ENCODE data around the gene SLC36A1. TPM values are rescaled to one million over a fixed set of nuclear protein-coding genes. Genes with fewer than 3 reads are reported as not detected.
"Not testable (repeated sequence)": the region's sequence is repeated elsewhere in the genome, so short reads cannot be mapped to it uniquely, and the experiment has no call there.

The SLC36A1 gene
- total RNA-seq, 1 donor from 2014 or later: 7.9 TPM

GRCh38 chr5:151499501-151500035, 52.2 kb downstream of the SLC36A1 start:
- H3K27ac Mint-ChIP-seq: no peak overlapping the region

GRCh38 chr5:151504006-151504405, 56.6 kb downstream of the SLC36A1 start:
- Mint-ChIP-seq H3K9me3 (no peaks in the 10 kb centered on the region), H3K27me3 (ENCODE audit: insufficient read depth) (no peaks in the 10 kb centered on the region), H3K4me3 (no peak overlapping the region), H3K36me3 (ENCODE audit: low read depth) (no peaks in the 10 kb centered on the region), H3K4me1 (ENCODE audit: low read depth) (peaks cover 6% of the 10 kb centered on the region), H3K27ac (no peak overlapping the region)
- DNase-seq (ENCODE audit: low spot score): no peak
- intact Hi-C loops (cut with micrococcal nuclease): loop anchor here (5.0 kb wide), 1 partner anchor 187 kb away; no protein-coding TSS in a partner anchor

More at GRCh38 chr5:151499501-151500035, 52.2 kb downstream of the SLC36A1 start:
- Mint-ChIP-seq H3K4me1 (ENCODE audit: low read depth) (peaks cover 6% of the 10 kb centered on the region), H3K27me3 (ENCODE audit: insufficient read depth) (no peaks in the 10 kb centered on the region), H3K4me3 (no peak overlapping the region), H3K36me3 (ENCODE audit: low read depth) (no peaks in the 10 kb centered on the region), H3K9me3 (no peaks in the 10 kb centered on the region)
- no peak for DNase-seq (ENCODE audit: low spot score)
- intact Hi-C loops (cut with micrococcal nuclease): loop anchor here (1.0 to 5.0 kb wide), 5 partner anchors 24 to 247 kb away; partner anchors contain the start of genes GM2A and SLC36A1

GRCh38 chr5:151508308-151508707, 60.9 kb downstream of the SLC36A1 start:
- intact Hi-C loops (cut with micrococcal nuclease); H3K4me1 Mint-ChIP-seq (ENCODE audit: low read depth); H3K36me3 Mint-ChIP-seq (ENCODE audit: low read depth): not testable (repeated sequence)

GRCh38 chr5:151509231-151509630, 61.8 kb downstream of the SLC36A1 start:
- no peak overlapping the region for H3K4me3 Mint-ChIP-seq
- H3K27me3 Mint-ChIP-seq (ENCODE audit: insufficient read depth): no peaks in the 10 kb centered on the region
- intact Hi-C loops (cut with micrococcal nuclease): no loop called here
- H3K36me3 Mint-ChIP-seq (ENCODE audit: low read depth): no peaks in the 10 kb centered on the region
- DNase-seq (ENCODE audit: low spot score): no peak
- no peak overlapping the region for H3K27ac Mint-ChIP-seq
- H3K4me1 Mint-ChIP-seq (ENCODE audit: low read depth): no peaks in the 10 kb centered on the region
- H3K9me3 Mint-ChIP-seq: no peaks in the 10 kb centered on the region

More at GRCh38 chr5:151508308-151508707, 60.9 kb downstream of the SLC36A1 start:
- H3K27me3 Mint-ChIP-seq (ENCODE audit: insufficient read depth); DNase-seq (ENCODE audit: low spot score); H3K9me3 Mint-ChIP-seq; H3K4me3 Mint-ChIP-seq; H3K27ac Mint-ChIP-seq: not testable (repeated sequence)

GRCh38 chr5:151509836-151510235, 62.4 kb downstream of the SLC36A1 start:
- Mint-ChIP-seq H3K4me1 (ENCODE audit: low read depth) (no peaks in the 10 kb centered on the region), H3K36me3 (ENCODE audit: low read depth) (no peaks in the 10 kb centered on the region), H3K4me3 (no peak overlapping the region), H3K27me3 (ENCODE audit: insufficient read depth) (no peaks in the 10 kb centered on the region), H3K27ac (no peak overlapping the region), H3K9me3 (no peaks in the 10 kb centered on the region)
- no peak for DNase-seq (ENCODE audit: low spot score)
- intact Hi-C loops (cut with micrococcal nuclease): no loop called here

GRCh38 chr5:151517122-151517920, 69.9 kb downstream of the SLC36A1 start:
- H3K9me3 Mint-ChIP-seq: no peaks in the 10 kb centered on the region

GRCh38 chr5:151520294-151520693, 72.9 kb downstream of the SLC36A1 start:
- Mint-ChIP-seq H3K9me3 (no peaks in the 10 kb centered on the region), H3K4me3 (no peak overlapping the region), H3K4me1 (ENCODE audit: low read depth) (no peaks in the 10 kb centered on the region), H3K27ac (no peak overlapping the region), H3K27me3 (ENCODE audit: insufficient read depth) (peaks cover 2% of the 10 kb centered on the region), H3K36me3 (ENCODE audit: low read depth) (no peaks in the 10 kb centered on the region)
- DNase-seq (ENCODE audit: low spot score): no peak
- intact Hi-C loops (cut with micrococcal nuclease): loop anchor here (5.0 kb wide), 1 partner anchor 132 kb away; no protein-coding TSS in a partner anchor

More at GRCh38 chr5:151517122-151517920, 69.9 kb downstream of the SLC36A1 start:
- DNase-seq (ENCODE audit: low spot score): no peak
- Mint-ChIP-seq H3K36me3 (ENCODE audit: low read depth) (no peaks in the 10 kb centered on the region), H3K4me3 (no peak overlapping the region), H3K27me3 (ENCODE audit: insufficient read depth) (peaks cover 2% of the 10 kb centered on the region), H3K27ac (no peak overlapping the region), H3K4me1 (ENCODE audit: low read depth) (no peaks in the 10 kb centered on the region)
- intact Hi-C loops (cut with micrococcal nuclease): no loop called here

- no peaks in the 10 kb centered on the region for H3K9me3 Mint-ChIP-seq
- DNase-seq (ENCODE audit: low spot score): no peak
- peaks cover 2% of the 10 kb centered on the region for H3K27me3 Mint-ChIP-seq (ENCODE audit: insufficient read depth)
- no peaks in the 10 kb centered on the region for H3K36me3 Mint-ChIP-seq (ENCODE audit: low read depth)
- intact Hi-C loops (cut with micrococcal nuclease): loop anchor here (5.0 kb wide), 1 partner anchor 130 kb away; no protein-coding TSS in a partner anchor
- no peaks in the 10 kb centered on the region for H3K4me1 Mint-ChIP-seq (ENCODE audit: low read depth)
- H3K27ac Mint-ChIP-seq: no peak overlapping the region
- no peak overlapping the region for H3K4me3 Mint-ChIP-seq
Measured at GRCh38 chr5:151522226-151522625, 74.8 kb downstream of the SLC36A1 start.

GRCh38 chr5:151523335-151523734, 75.9 kb downstream of the SLC36A1 start:
- Mint-ChIP-seq H3K9me3 (no peaks in the 10 kb centered on the region), H3K4me3 (no peak overlapping the region), H3K27ac (no peak overlapping the region), H3K27me3 (ENCODE audit: insufficient read depth) (peaks cover 2% of the 10 kb centered on the region), H3K4me1 (ENCODE audit: low read depth) (no peaks in the 10 kb centered on the region), H3K36me3 (ENCODE audit: low read depth) (no peaks in the 10 kb centered on the region)
- intact Hi-C loops (cut with micrococcal nuclease): loop anchor here (1.0 to 5.0 kb wide), 3 partner anchors 23 to 129 kb away; partner anchors contain the start of gene SLC36A1
- peak; percentile 15 for DNase-seq (ENCODE audit: low spot score)

GRCh38 chr5:151528153-151528552, 80.8 kb downstream of the SLC36A1 start:
- intact Hi-C loops (cut with micrococcal nuclease): no loop called here
- H3K4me3 Mint-ChIP-seq: no peak overlapping the region
- no peaks in the 10 kb centered on the region for H3K9me3 Mint-ChIP-seq
- H3K4me1 Mint-ChIP-seq (ENCODE audit: low read depth): no peaks in the 10 kb centered on the region
- no peak overlapping the region for H3K27ac Mint-ChIP-seq
- no peaks in the 10 kb centered on the region for H3K27me3 Mint-ChIP-seq (ENCODE audit: insufficient read depth)
- no peak for DNase-seq (ENCODE audit: low spot score)
- no peaks in the 10 kb centered on the region for H3K36me3 Mint-ChIP-seq (ENCODE audit: low read depth)

- Mint-ChIP-seq H3K36me3 (ENCODE audit: low read depth) (no peaks in the 10 kb centered on the region), H3K4me1 (ENCODE audit: low read depth) (no peaks in the 10 kb centered on the region), H3K9me3 (no peaks in the 10 kb centered on the region), H3K27me3 (ENCODE audit: insufficient read depth) (no peaks in the 10 kb centered on the region), H3K4me3 (no peak overlapping the region), H3K27ac (no peak overlapping the region)
- DNase-seq (ENCODE audit: low spot score): no peak
- intact Hi-C loops (cut with micrococcal nuclease): no loop called here
Measured at GRCh38 chr5:151528996-151529395, 81.6 kb downstream of the SLC36A1 start.

- Mint-ChIP-seq H3K4me3 (no peak overlapping the region), H3K27ac (no peak overlapping the region), H3K9me3 (no peaks in the 10 kb centered on the region), H3K4me1 (ENCODE audit: low read depth) (no peaks in the 10 kb centered on the region), H3K27me3 (ENCODE audit: insufficient read depth) (peaks cover 4% of the 10 kb centered on the region), H3K36me3 (ENCODE audit: low read depth) (no peaks in the 10 kb centered on the region)
- intact Hi-C loops (cut with micrococcal nuclease): no loop called here
- DNase-seq (ENCODE audit: low spot score): no peak
Measured at GRCh38 chr5:151531581-151531980, 84.2 kb downstream of the SLC36A1 start.

- peaks cover 4% of the 10 kb centered on the region for H3K27me3 Mint-ChIP-seq (ENCODE audit: insufficient read depth)
- no peak overlapping the region for H3K4me3 Mint-ChIP-seq
- H3K9me3 Mint-ChIP-seq: no peaks in the 10 kb centered on the region
- no peaks in the 10 kb centered on the region for H3K4me1 Mint-ChIP-seq (ENCODE audit: low read depth)
- H3K27ac Mint-ChIP-seq: no peak overlapping the region
- H3K36me3 Mint-ChIP-seq (ENCODE audit: low read depth): no peaks in the 10 kb centered on the region
- DNase-seq (ENCODE audit: low spot score): no peak
- intact Hi-C loops (cut with micrococcal nuclease): no loop called here
Measured at GRCh38 chr5:151532416-151532815, 85.0 kb downstream of the SLC36A1 start.
